Spleen (tissue), 7 donors: ENCODE results near the gene SBNO1.

ENCODE experiments used
- POLR2AphosphoS5 ChIP-seq, 3 donors: sonication (generic); formaldehyde crosslinking; IDR thresholded peaks; one replicate each; pipeline ENCODE4 v1.5.1; 2017; ENCODE audit warnings: antibody characterized with exemption in 3 of 3
- TF ChIP-seq, protein P1 (sequence below), 11 experiments: fragments of 200-600 bp in 7 of 11; fragments of 450-650 bp in 4 of 11; sonication (generic) in 4 of 11; IDR thresholded peaks in 8 of 11; conservative IDR thresholded peaks in 3 of 11; 1 replicate in 7 of 11; 2 replicates in 4 of 11; pipeline versions ENCODE4 v1.4.0 to v1.8.0; 2016 to 2021; ENCODE audit warnings: antibody characterized with exemption in 11 of 11, inconsistent platforms in 4 of 11, mild to moderate bottlenecking in 1 of 11
- donor health status: DM: no; HTN: no; CAD: no; lungs with moderate emphysema.
- donor health status: DM: no; HTN: no; CAD: no.
- donor health status: DM: no; HTN: no; CAD: no.

DNA sequence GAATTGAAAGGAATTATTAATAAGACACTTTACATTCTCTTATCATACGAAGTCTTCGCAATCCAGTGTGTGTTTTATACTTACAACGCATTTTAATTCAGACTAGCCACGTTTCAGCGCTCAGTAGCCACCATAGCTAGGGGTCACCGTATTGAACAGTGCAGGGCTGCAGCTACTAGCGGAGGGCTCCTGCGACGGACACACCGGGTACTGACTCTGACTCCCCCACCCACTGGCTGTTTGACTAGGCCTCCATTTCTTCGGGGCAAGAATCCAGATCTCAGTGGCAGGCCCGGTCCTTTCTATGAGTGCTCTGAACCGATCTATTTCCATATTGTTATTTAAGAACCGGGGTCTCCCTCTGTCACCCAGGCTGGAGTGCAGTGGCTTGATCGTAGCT, 91.5 kb downstream of the SBNO1 start:
- TF ChIP-seq, protein P1, sequence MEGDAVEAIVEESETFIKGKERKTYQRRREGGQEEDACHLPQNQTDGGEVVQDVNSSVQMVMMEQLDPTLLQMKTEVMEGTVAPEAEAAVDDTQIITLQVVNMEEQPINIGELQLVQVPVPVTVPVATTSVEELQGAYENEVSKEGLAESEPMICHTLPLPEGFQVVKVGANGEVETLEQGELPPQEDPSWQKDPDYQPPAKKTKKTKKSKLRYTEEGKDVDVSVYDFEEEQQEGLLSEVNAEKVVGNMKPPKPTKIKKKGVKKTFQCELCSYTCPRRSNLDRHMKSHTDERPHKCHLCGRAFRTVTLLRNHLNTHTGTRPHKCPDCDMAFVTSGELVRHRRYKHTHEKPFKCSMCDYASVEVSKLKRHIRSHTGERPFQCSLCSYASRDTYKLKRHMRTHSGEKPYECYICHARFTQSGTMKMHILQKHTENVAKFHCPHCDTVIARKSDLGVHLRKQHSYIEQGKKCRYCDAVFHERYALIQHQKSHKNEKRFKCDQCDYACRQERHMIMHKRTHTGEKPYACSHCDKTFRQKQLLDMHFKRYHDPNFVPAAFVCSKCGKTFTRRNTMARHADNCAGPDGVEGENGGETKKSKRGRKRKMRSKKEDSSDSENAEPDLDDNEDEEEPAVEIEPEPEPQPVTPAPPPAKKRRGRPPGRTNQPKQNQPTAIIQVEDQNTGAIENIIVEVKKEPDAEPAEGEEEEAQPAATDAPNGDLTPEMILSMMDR (IDR thresholded peaks at IDR 0.05 in 8 of 11, conservative IDR thresholded peaks at IDR 0.05 in 3 of 11), result no peak
- TF ChIP-seq POLR2AphosphoS5 (IDR thresholded peaks at IDR 0.05), result no peak
